ENCODE results near the gene TEX2.

DNA sequence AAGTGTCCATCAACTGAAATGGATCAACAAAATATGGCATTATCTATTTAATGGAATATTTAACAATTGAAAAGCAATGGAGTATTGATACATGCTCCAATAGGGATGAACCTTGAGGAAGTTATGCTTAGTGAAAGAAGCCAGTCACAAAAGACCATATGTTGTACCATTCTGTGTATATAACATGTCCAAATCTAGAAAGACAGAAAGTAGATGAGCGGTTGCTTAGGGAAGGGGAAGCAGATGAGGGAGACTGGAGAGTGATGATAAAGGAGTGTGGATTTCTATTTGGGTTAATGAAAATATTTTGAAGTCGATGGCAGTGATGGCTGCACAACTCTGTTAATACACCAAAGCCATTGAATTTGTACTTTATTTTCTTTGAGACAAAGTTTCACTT lies 124.6 kb downstream of the TEX2 start:
- TF ChIP-seq, protein P1, sequence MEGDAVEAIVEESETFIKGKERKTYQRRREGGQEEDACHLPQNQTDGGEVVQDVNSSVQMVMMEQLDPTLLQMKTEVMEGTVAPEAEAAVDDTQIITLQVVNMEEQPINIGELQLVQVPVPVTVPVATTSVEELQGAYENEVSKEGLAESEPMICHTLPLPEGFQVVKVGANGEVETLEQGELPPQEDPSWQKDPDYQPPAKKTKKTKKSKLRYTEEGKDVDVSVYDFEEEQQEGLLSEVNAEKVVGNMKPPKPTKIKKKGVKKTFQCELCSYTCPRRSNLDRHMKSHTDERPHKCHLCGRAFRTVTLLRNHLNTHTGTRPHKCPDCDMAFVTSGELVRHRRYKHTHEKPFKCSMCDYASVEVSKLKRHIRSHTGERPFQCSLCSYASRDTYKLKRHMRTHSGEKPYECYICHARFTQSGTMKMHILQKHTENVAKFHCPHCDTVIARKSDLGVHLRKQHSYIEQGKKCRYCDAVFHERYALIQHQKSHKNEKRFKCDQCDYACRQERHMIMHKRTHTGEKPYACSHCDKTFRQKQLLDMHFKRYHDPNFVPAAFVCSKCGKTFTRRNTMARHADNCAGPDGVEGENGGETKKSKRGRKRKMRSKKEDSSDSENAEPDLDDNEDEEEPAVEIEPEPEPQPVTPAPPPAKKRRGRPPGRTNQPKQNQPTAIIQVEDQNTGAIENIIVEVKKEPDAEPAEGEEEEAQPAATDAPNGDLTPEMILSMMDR (IDR thresholded peaks at IDR 0.05), result no peak
- TF ChIP-seq, protein P2, sequence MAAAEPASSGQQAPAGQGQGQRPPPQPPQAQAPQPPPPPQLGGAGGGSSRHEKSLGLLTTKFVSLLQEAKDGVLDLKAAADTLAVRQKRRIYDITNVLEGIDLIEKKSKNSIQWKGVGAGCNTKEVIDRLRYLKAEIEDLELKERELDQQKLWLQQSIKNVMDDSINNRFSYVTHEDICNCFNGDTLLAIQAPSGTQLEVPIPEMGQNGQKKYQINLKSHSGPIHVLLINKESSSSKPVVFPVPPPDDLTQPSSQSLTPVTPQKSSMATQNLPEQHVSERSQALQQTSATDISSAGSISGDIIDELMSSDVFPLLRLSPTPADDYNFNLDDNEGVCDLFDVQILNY (CRISPR knock-in tag; IDR thresholded peaks at IDR 0.05), result no peak
- TF ChIP-seq, protein P3, sequence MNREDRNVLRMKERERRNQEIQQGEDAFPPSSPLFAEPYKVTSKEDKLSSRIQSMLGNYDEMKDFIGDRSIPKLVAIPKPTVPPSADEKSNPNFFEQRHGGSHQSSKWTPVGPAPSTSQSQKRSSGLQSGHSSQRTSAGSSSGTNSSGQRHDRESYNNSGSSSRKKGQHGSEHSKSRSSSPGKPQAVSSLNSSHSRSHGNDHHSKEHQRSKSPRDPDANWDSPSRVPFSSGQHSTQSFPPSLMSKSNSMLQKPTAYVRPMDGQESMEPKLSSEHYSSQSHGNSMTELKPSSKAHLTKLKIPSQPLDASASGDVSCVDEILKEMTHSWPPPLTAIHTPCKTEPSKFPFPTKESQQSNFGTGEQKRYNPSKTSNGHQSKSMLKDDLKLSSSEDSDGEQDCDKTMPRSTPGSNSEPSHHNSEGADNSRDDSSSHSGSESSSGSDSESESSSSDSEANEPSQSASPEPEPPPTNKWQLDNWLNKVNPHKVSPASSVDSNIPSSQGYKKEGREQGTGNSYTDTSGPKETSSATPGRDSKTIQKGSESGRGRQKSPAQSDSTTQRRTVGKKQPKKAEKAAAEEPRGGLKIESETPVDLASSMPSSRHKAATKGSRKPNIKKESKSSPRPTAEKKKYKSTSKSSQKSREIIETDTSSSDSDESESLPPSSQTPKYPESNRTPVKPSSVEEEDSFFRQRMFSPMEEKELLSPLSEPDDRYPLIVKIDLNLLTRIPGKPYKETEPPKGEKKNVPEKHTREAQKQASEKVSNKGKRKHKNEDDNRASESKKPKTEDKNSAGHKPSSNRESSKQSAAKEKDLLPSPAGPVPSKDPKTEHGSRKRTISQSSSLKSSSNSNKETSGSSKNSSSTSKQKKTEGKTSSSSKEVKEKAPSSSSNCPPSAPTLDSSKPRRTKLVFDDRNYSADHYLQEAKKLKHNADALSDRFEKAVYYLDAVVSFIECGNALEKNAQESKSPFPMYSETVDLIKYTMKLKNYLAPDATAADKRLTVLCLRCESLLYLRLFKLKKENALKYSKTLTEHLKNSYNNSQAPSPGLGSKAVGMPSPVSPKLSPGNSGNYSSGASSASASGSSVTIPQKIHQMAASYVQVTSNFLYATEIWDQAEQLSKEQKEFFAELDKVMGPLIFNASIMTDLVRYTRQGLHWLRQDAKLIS (CRISPR knock-in tag; IDR thresholded peaks at IDR 0.05; ENCODE audit: borderline replicate concordance), result no peak
- no peak for TF ChIP-seq ZNF423 (CRISPR knock-in tag; IDR thresholded peaks at IDR 0.05)
- TF ChIP-seq, protein P4, sequence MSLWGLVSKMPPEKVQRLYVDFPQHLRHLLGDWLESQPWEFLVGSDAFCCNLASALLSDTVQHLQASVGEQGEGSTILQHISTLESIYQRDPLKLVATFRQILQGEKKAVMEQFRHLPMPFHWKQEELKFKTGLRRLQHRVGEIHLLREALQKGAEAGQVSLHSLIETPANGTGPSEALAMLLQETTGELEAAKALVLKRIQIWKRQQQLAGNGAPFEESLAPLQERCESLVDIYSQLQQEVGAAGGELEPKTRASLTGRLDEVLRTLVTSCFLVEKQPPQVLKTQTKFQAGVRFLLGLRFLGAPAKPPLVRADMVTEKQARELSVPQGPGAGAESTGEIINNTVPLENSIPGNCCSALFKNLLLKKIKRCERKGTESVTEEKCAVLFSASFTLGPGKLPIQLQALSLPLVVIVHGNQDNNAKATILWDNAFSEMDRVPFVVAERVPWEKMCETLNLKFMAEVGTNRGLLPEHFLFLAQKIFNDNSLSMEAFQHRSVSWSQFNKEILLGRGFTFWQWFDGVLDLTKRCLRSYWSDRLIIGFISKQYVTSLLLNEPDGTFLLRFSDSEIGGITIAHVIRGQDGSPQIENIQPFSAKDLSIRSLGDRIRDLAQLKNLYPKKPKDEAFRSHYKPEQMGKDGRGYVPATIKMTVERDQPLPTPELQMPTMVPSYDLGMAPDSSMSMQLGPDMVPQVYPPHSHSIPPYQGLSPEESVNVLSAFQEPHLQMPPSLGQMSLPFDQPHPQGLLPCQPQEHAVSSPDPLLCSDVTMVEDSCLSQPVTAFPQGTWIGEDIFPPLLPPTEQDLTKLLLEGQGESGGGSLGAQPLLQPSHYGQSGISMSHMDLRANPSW (CRISPR knock-in tag; conservative IDR thresholded peaks at IDR 0.05; ENCODE audit: low read depth), result no peak
- TF ChIP-seq, protein P5, sequence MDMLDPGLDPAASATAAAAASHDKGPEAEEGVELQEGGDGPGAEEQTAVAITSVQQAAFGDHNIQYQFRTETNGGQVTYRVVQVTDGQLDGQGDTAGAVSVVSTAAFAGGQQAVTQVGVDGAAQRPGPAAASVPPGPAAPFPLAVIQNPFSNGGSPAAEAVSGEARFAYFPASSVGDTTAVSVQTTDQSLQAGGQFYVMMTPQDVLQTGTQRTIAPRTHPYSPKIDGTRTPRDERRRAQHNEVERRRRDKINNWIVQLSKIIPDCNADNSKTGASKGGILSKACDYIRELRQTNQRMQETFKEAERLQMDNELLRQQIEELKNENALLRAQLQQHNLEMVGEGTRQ (CRISPR knock-in tag; IDR thresholded peaks at IDR 0.05), result no peak
- TF ChIP-seq ZNF121 (CRISPR knock-in tag; IDR thresholded peaks at IDR 0.05), result no peak
- TF ChIP-seq, protein P6, sequence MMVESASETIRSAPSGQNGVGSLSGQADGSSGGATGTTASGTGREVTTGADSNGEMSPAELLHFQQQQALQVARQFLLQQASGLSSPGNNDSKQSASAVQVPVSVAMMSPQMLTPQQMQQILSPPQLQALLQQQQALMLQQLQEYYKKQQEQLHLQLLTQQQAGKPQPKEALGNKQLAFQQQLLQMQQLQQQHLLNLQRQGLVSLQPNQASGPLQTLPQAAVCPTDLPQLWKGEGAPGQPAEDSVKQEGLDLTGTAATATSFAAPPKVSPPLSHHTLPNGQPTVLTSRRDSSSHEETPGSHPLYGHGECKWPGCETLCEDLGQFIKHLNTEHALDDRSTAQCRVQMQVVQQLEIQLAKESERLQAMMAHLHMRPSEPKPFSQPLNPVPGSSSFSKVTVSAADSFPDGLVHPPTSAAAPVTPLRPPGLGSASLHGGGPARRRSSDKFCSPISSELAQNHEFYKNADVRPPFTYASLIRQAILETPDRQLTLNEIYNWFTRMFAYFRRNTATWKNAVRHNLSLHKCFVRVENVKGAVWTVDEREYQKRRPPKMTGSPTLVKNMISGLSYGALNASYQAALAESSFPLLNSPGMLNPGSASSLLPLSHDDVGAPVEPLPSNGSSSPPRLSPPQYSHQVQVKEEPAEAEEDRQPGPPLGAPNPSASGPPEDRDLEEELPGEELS (CRISPR knock-in tag; IDR thresholded peaks at IDR 0.05), result no peak
- TF ChIP-seq, protein P7, sequence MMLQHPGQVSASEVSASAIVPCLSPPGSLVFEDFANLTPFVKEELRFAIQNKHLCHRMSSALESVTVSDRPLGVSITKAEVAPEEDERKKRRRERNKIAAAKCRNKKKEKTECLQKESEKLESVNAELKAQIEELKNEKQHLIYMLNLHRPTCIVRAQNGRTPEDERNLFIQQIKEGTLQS (CRISPR knock-in tag; conservative IDR thresholded peaks at IDR 0.05), result no peak
- TF ChIP-seq JUN (CRISPR knock-in tag; IDR thresholded peaks at IDR 0.05), result no peak
- TF ChIP-seq ZNF232 (CRISPR knock-in tag; IDR thresholded peaks at IDR 0.05), result no peak
- TF ChIP-seq GABPB1 (CRISPR knock-in tag; IDR thresholded peaks at IDR 0.05), result no peak

All from WTC11 (cell line).